ENCODE data around the gene PHACTR2.
"Not testable (repeated sequence)": the region's sequence is repeated elsewhere in the genome, so short reads cannot be mapped to it uniquely, and the experiment has no call there.

The PHACTR2 gene

GRCh38 chr6:143773506-143774150 lies 95.9 kb downstream of the PHACTR2 start:
- DNase-seq, result no peak

DNA sequence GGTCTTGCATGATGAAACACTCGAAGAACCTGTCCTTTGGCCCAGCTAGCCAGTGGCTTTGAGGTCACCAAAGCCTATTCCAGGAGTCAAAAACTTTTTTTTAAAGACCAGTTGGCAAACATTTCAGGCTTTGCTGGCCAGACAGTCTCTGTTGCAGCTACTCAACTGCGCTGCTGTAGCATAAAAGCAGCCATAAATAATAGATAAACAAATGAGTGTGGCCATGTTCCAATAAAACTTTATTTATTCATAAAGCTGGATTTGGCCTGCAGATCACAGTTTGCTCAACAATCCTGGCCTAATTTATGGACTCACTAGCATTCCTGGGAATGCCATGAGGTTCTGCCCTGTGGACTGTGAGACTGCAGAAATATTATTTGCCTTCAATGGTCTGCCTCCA lies 96.6 kb downstream of the PHACTR2 start:
- no peak for DNase-seq

DNA sequence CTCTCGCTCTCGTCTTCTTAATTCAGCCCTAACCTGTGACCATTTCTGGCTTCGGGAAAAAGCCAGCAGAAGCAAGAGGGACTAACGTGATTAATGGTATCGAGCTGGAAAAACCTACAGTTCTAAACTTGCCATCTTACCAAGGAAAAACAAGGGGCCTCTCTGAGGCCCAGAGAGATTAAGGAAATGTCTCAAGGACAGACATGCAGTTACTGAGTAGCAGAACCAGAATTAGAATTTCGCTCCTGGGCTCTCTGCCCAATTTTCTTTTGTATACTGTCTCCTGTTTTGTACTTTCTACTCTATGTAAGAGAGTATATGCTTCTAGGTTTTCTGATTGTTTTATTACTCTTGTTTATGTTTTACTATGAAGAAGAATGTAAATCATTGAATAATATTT lies 97.6 kb downstream of the PHACTR2 start:
- no peak for DNase-seq

GRCh38 chr6:143778926-143779325 lies 101.2 kb downstream of the PHACTR2 start:
- no peak for DNase-seq

DNA sequence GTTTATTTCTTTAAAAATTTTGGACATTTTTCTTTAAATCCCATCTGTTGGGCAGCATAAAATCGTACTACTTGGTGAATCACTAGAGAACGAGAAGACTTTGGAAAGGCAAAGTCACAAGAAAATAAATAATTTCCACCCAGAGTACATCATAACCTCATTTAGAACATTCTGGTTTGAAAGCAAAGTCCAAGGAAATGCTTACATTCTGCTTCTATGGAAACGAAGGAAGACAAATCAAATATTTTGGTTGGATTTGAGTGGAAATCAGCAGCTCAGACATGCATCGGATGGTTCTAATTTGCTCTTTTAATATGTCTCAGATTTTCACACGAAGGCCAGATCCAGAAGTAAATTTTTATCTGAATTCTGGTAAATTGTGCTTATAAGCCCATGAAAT lies 104.7 kb downstream of the PHACTR2 start:
- no peak for DNase-seq

DNA sequence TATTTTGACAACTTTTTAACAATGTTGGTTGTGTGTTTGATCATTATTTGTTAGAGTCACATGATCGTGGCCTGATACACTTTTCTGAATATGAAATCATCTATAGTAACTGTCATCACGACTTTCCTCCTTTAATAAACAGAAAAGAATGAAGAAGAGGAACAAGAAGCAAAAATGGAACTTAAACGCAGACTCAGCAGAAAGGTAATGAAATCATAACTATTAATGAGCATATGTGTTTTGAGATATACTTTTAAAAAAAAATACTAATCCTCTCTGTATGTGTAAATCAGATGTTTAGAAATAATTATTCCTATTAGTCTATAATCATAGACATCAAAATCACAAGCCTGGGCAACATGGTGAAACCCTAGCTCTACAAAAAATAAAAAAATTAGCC lies 105.3 kb downstream of the PHACTR2 start:
- no peak for DNase-seq

DNA sequence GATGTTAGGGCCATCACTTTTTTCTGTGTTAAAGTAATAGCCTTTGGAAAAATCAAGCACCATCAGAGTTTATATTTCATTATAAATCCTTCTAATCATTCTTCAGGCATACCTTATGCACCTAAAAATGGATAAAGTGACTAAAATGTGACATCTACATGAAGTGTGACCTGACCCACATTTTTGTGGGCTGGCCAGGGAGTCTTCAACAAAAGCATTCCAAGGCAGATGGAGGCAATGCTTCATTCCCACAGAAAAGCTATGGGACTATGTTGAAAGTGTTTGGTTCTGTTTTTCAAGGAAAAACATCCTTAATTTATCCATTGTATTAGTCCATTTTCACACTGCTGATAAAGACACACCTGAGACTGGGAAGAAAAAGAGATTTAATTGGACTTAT lies 106.6 kb downstream of the PHACTR2 start:
- DNase-seq, result no peak

- not testable (repeated sequence) for DNase-seq
These were observed 108.6 kb downstream of the PHACTR2 start for GRCh38 chr6:143786371-143786770.

GRCh38 chr6:143792402-143793279 lies 114.9 kb downstream of the PHACTR2 start:
- DNase-seq, result no peak

GRCh38 chr6:143793280-143793619 lies 115.5 kb downstream of the PHACTR2 start:
- DNase-seq, result no peak

DNA sequence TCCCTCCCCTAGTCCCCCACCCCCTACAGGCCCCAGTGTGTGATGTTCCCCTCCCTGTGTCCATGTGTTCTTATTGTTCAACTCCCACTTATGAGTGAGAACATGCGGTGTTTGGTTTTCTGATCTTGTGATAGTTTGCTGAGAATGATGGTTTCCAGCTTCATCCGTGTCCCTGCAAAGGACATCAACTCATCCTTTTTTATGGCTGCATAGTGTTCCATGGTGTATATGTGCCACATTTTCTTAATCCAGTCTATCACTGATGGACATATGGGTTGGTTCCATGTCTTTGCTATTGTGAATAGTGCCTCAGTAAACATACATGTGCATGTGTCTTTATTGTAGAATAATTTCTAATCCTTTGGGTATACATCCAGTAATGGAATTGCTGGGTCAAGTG lies 118.8 kb downstream of the PHACTR2 start:
- not testable (repeated sequence) for DNase-seq

DNA sequence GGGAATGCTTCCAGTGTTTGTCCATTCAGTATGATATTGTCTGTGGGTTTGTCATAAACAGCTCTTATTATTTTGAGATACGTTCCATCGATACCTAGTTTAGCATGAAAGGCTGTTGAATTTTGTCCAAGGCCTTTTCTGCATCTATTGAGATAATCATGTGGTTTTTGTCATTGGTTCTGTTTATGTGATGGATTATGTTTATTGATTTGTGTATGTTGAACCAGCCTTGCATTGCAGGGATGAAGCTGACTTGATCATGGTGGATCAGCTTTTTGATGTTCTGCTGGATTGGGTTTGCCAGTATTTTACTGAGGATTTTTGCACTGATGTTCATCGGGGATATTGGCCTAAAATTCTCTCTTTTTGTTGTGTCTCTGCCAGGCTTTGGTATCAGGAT lies 120.7 kb downstream of the PHACTR2 start:
- not testable (repeated sequence) for DNase-seq

- no peak for DNase-seq
These were observed 125.2 kb downstream of the PHACTR2 start for GRCh38 chr6:143802833-143803565.

- DNase-seq, result no peak
These were observed 126.2 kb downstream of the PHACTR2 start for GRCh38 chr6:143803769-143804568.

- DNase-seq, result no peak
These were observed 127.1 kb downstream of the PHACTR2 start for GRCh38 chr6:143804835-143805239.

DNA sequence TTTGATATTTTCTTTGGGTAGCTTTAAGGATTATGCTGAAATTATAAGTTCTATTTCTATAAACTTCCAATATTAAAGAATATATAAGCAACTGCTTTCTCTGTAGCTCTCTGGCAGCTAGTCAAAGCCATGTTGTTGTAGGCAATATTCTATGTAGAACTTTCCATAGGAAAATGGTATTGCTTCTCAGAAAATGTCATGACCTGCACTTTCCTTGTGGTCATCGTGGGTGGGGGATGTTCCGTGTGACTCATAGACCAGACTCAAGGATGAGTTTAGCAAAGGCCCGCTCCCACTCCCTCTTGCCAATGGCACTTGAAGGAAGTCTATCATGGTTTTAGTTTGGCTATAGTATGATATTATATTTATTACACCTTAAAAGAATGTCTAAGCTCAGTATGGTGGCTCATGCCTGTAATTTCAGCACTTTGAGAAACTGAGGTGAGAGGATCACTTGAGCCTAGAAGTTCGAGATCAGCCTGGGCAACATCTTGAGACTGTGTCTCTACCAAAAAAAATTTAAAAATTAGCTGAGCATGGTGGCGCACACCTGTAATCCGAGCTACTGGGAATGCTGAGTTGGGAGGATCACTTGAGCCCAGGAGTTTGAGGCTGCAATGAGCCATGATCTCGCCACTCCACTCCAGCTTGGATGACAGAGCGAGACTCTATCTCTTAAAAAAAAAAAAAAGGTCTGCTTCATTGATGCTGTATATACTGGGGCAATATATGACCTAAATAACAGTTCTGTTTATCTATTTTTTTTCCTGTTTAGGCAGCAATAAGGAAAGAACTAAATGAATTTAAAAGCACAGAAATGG lies 128.7 kb downstream of the PHACTR2 start:
- DNase-seq, result peak; percentile 88

- peak; percentile 9 for DNase-seq
These were observed 129.5 kb downstream of the PHACTR2 start for GRCh38 chr6:143807103-143807772.

- no peak for DNase-seq
These were observed 133.0 kb downstream of the PHACTR2 start for GRCh38 chr6:143810745-143811144.

DNA sequence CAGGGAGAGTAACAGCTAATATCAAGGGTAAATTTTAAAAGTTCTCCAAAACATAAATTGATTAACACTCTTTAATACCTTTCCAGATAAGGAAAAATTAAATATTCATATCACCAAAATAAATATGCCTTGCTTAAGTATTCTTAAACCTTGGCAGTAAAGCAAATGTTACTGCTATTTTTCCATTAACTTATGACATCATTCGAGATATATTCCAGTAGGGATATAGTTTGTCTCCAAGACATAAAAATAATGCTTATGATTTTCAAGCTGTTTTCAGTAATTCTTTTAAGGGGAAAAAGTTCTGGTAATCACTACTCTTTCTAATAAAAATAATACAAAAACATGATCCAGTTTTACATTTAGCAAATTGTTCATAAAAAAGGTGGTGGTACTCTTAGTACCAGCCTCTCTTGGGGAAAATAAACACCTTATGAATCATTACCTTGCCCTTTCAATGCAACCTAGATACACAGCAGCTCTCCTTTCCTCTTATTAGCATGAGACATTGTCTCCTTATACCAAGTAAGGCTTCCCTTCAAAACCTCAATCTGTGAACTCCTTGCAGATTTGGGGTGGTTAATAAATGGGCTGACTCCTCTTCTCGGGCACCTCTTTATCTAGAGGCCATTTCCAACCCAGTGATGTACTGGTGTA lies 133.9 kb downstream of the PHACTR2 start:
- DNase-seq, result no peak

DNA sequence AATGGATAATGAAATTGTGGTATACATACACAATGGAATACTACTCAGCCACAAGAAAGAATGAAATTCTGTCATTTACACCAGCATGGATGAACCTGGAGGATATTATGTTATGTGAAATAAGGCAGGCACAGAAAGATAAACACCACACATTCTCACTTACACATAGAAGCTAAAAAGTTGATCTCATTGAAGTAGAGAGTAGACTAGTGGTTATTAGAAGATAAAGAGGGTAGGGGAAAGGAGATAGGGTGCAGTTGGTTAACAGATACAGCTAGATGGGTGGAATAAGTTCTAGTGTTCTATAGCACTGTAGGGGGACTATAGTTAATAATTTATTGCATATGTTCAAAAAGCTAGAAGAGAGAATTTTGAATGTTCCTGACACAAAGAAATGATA lies 139.9 kb downstream of the PHACTR2 start:
- DNase-seq, result no peak

- no peak for DNase-seq
These were observed 143.6 kb downstream of the PHACTR2 start for GRCh38 chr6:143821359-143821758.

All from activated naive CD4-positive, alpha-beta T cell treated with Interleukin-2 at 50 U/mL for 16 hours (primary cell).